ENCODE data around the gene TPX2.

DNA sequence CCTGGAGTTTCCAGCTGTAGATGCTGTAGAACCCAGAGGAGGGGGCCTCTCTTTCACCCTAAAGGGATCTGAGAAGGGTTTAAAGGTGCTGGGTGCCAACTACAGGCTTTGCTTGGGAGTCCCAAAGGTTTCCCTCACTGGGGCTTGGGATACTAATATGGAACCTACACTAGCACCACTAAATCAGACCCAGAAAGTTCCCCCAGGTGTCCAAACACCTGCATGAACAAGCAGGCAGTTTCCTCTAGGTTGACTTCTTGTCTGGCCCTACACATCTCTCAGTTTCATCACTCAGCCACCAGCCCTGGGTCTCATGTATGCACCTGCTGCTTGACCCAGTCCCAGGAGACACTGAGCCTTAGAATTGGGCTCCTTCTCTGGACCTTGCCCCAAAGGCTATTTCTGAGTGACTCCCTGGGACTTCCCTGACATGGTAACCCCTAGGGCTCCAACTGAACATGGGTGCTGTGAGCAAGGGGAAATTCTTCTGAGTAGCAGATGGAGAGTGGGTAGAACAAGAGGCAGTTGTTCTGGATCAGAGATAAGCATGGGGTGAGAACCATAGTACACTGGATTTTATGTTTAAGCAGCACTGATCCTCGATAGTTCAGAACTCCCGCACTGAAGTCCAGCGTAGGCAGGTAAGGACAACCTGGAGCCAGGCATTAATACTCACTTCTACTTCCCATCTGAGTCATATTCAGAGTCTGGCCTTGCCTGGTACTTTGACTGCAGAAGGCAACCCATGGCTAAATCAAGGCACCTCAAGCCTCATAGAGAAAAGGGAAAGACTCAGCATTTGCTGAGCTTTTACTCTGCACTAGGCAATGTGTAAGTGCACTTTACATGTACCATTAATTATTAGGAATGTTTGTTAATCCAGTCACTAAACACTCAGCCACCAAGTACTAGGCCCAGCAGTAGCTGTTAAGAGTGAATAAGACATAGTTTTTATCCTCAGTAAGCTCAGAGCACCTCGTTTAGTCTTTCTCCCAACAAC, 33.2 kb upstream of the TPX2 start:
- TF ChIP-seq, protein P1, sequence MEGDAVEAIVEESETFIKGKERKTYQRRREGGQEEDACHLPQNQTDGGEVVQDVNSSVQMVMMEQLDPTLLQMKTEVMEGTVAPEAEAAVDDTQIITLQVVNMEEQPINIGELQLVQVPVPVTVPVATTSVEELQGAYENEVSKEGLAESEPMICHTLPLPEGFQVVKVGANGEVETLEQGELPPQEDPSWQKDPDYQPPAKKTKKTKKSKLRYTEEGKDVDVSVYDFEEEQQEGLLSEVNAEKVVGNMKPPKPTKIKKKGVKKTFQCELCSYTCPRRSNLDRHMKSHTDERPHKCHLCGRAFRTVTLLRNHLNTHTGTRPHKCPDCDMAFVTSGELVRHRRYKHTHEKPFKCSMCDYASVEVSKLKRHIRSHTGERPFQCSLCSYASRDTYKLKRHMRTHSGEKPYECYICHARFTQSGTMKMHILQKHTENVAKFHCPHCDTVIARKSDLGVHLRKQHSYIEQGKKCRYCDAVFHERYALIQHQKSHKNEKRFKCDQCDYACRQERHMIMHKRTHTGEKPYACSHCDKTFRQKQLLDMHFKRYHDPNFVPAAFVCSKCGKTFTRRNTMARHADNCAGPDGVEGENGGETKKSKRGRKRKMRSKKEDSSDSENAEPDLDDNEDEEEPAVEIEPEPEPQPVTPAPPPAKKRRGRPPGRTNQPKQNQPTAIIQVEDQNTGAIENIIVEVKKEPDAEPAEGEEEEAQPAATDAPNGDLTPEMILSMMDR (IDR thresholded peaks at IDR 0.05): no peak
- no peak for TF ChIP-seq ZFX (IDR thresholded peaks at IDR 0.05; ENCODE audit: borderline replicate concordance)
